Left lung (tissue), 10 donors: ENCODE results near the gene PIWIL1. TPM values are rescaled to one million over a fixed set of nuclear protein-coding genes. Genes with fewer than 3 reads are reported as not detected.

ENCODE experiments used
- ATAC-seq: fragments of 200-7000 bp; cut with Tn5 transposase; one replicate; pipeline ENCODE4 v1.9.1; 2020; ENCODE audit warnings: moderate library complexity
- DNase-seq, 4 donors: peaks; one replicate each; pipeline ENCODE4 v3.0.0-alpha.2; 2013 to 2020
- H3K27ac ChIP-seq, 2 donors: fragments of 200-600 bp; sonication (generic) in 1 of 2; one replicate each; pipeline versions ENCODE4 v1.5.0 to v1.8.0; 2020 to 2021
- H3K27me3 ChIP-seq, 2 donors: fragments of 200-600 bp; sonication (generic) in 1 of 2; one replicate each; pipeline versions ENCODE4 v1.5.0 to v1.8.0; 2020 to 2021
- H3K36me3 ChIP-seq, 2 donors: fragments of 200-600 bp; sonication (generic) in 1 of 2; one replicate each; pipeline versions ENCODE4 v1.5.0 to v1.8.0; 2020 to 2021
- H3K4me1 ChIP-seq, 2 donors: fragments of 200-600 bp; one replicate each; pipeline ENCODE4 v1.8.0; 2021
- H3K4me3 ChIP-seq, 2 donors: fragments of 200-600 bp; sonication (generic) in 1 of 2; one replicate each; pipeline versions ENCODE4 v1.5.0 to v1.8.0; 2020 to 2021; ENCODE audit warnings: mild to moderate bottlenecking in 1 of 2
- H3K9me3 ChIP-seq, 2 donors: fragments of 200-600 bp; sonication (generic) in 1 of 2; one replicate each; pipeline versions ENCODE4 v1.5.0 to v1.8.0; 2020 to 2021
- CTCF ChIP-seq, 2 donors: fragments of 200-600 bp; sonication (generic) in 1 of 2; IDR thresholded peaks; one replicate each; pipeline versions ENCODE4 v1.5.0 to v1.8.0; 2021; ENCODE audit warnings: antibody characterized with exemption in 2 of 2
- intact Hi-C, 2 donors: fragments of 100-400 bp; cut with DNase I; formaldehyde crosslinking; loops; one replicate each; pipeline versions ENCODE4 v1.11.2 to v1.14.2; 2022
- polyA plus RNA-seq, 6 donors: library from polyadenylated mRNA; unstranded; fragments of 120-200 nt; gene quantifications; one replicate each; pipeline ENCODE4 v1.2.1, GENCODE V29; 2013; ENCODE audit not compliant: insufficient read length in 6 of 6
- total RNA-seq, 2 donors: library from RNA; stranded (reverse); fragmentation: NEBNext Ultra II Directional; extraction: Animal tissue kit (Norgen Biotek cat#: 25700); gene quantifications; one replicate each; pipeline ENCODE4 v1.2.1, GENCODE V29; 2021
- donor health status: DM: no; HTN: yes; CAD: no.
- donor health status: DM: no; HTN: no; CAD: no.

PIWIL1 gene
- total and polyA plus RNA-seq, 8 donors, result 0.04 to 0.82 (median 0.08) TPM; not detected in 4

DNA sequence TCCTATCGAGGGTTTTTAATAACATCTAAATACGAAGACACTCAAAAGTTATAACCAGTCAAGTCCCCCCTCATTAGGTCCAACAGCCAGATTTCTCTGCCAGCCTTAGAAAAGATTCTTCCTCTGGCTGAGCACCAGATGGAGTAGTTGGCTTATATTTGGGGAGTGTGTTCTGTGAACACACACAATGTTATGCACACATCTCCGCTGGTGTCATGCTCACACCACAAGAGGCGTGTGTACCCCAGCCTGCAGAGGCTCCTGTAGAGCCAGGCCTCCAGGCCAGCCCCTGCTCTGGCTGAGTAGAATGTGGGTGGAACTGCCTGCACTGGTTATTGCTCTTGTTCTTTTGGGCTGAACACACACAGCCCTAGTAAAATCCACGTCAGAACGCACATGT is 64.0 kb downstream of the PIWIL1 start:
- DNase-seq, result peak in 1 of 4 donors; percentile 8

DNA sequence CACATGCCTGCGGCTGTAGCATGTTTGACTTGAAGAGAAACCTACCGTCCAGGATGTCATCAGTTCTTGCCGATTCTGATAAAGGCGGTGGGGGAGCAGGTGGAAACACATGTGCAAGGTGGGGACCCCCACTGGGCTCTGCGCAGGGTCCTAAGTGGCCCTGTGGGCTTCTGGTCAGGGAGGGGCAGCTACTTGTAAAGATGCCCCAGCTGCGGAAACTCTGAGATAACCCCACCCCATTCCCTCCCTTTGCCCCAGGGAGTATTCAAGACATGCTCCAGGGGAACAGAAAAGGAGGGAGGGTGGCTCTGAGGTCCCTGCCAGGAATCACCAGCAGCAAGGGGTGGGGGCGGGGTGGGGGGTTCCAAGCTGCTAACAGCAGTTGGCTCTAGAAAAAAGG is 67.6 kb downstream of the PIWIL1 start:
- Histone ChIP-seq H3K9me3 (no peaks in the 10 kb centered on the region), H3K27me3 (peaks cover 4 to 12% of the 10 kb centered on the region in 2 donors), H3K4me1 (no peaks in the 10 kb centered on the region), H3K27ac (no peak overlapping the region), H3K36me3 (no peaks in the 10 kb centered on the region), H3K4me3 (no peak overlapping the region)
- intact Hi-C loops, result no loop called here
- TF ChIP-seq CTCF (IDR thresholded peaks at IDR 0.05), result no peak
- no peak for DNase-seq
- ATAC-seq, result no peak

More for the DNA sequence above, 64.0 kb downstream of the PIWIL1 start:
- Histone ChIP-seq H3K27ac (no peak overlapping the region), H3K9me3 (no peaks in the 10 kb centered on the region), H3K27me3 (peaks cover 4 to 5% of the 10 kb centered on the region in 2 donors), H3K4me3 (no peak overlapping the region), H3K4me1 (no peaks in the 10 kb centered on the region), H3K36me3 (no peaks in the 10 kb centered on the region)
- no peak for TF ChIP-seq CTCF (IDR thresholded peaks at IDR 0.05)
- no peak for ATAC-seq
- intact Hi-C loops, result no loop called here

DNA sequence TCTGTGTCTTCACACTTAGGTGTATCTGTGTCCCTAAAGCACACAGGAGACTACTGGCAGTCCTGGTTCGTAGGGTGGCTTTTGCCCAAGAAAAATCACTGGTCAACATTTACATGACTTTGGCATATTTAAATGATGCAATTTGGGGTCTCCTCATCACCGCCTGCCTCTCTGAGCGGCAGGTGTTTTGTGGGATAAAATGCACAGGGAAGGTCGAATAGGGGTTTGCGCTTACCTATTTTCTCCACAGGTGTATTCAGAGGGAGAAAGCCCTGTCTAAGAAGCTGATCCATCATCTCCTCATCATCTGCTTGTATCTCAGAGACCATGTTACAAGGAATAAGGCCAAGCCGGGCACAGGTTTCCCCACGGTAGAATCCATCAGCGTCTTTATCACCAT is 74.7 kb downstream of the PIWIL1 start:
- ATAC-seq, result no peak
- Histone ChIP-seq H3K27ac (no peak overlapping the region), H3K9me3 (no peaks in the 10 kb centered on the region), H3K4me3 (no peak overlapping the region), H3K36me3 (no peaks in the 10 kb centered on the region), H3K27me3 (peaks cover 0 to 15% of the 10 kb centered on the region in 2 donors), H3K4me1 (no peaks in the 10 kb centered on the region)
- TF ChIP-seq CTCF (IDR thresholded peaks at IDR 0.05), result no peak
- no peak for DNase-seq
- intact Hi-C loops, result no loop called here

- H3K4me1 ChIP-seq, result no peaks in the 10 kb centered on the region
- no peak overlapping the region for H3K27ac ChIP-seq
- no peak for TF ChIP-seq CTCF (IDR thresholded peaks at IDR 0.05)
- no peak for ATAC-seq
- H3K27me3 ChIP-seq, result peaks cover 0 to 12% of the 10 kb centered on the region in 2 donors
- intact Hi-C loops, result no loop called here
- H3K4me3 ChIP-seq, result no peak overlapping the region
- no peak for DNase-seq
- H3K9me3 ChIP-seq, result no peaks in the 10 kb centered on the region
- no peaks in the 10 kb centered on the region for H3K36me3 ChIP-seq
Observed at GRCh38 chr12:130413909-130414308, 76.2 kb downstream of the PIWIL1 start.

GRCh38 chr12:130414381-130414780 is 76.7 kb downstream of the PIWIL1 start:
- DNase-seq, result no peak
- no peak overlapping the region for H3K4me3 ChIP-seq
- H3K27me3 ChIP-seq, result peaks cover 0 to 12% of the 10 kb centered on the region in 2 donors
- TF ChIP-seq CTCF (IDR thresholded peaks at IDR 0.05), result no peak
- H3K36me3 ChIP-seq, result no peaks in the 10 kb centered on the region
- H3K4me1 ChIP-seq, result no peaks in the 10 kb centered on the region
- no peak overlapping the region for H3K27ac ChIP-seq
- intact Hi-C loops, result no loop called here
- H3K9me3 ChIP-seq, result no peaks in the 10 kb centered on the region
- ATAC-seq, result no peak
